DOHH2 (cell line): ENCODE data around the gene L1CAM.

Experiments used
- CTCF ChIP-seq: fragments of 200-600 bp; sonication (generic); IDR thresholded peaks from one replicate; pipeline ENCODE4 v1.5.1; 2014; ENCODE audit warnings: antibody characterized with exemption, mild to moderate bottlenecking, low read depth, low read length; ENCODE audit not compliant: poor library complexity, severe bottlenecking
- EZH2phosphoT487 ChIP-seq: fragments of 200-600 bp; sonication (generic); IDR thresholded peaks from 2 replicates; pipeline ENCODE4 v1.6.1; 2017; ENCODE audit warnings: borderline replicate concordance, mild to moderate bottlenecking, antibody characterized with exemption, low read length, moderate library complexity, mixed read lengths

- TF ChIP-seq CTCF (no peak), EZH2phosphoT487 (no peak)
Observed at GRCh38 chrX:153844509-153845082, 41.4 kb downstream of the L1CAM start.
